AG09319 (cell line): ENCODE measurements around the gene FNTB.

Source experiments
- DNase-seq: peaks from one replicate; pipeline ENCODE4 v3.0.0-alpha.2; 2010; ENCODE audit warnings: low read depth; ENCODE audit errors: extremely low read depth
- CTCF ChIP-seq: IDR thresholded peaks from 2 replicates; pipeline ENCODE4 v1.5.1; 2011; ENCODE audit warnings: low read depth, mild to moderate bottlenecking, inconsistent platforms, low read length, moderate library complexity

FNTB gene

GRCh38 chr14:65103150-65103760 is 116.6 kb downstream of the FNTB start:
- peak; percentile 5; the same call in 1 of the 2 replicates for TF ChIP-seq CTCF
- no peak for DNase-seq

GRCh38 chr14:65104791-65105190 is 118.1 kb downstream of the FNTB start:
- DNase-seq: no peak
- no peak for TF ChIP-seq CTCF

GRCh38 chr14:65106316-65106715 is 119.6 kb downstream of the FNTB start:
- TF ChIP-seq CTCF: no peak

GRCh38 chr14:65106736-65107135 is 120.0 kb downstream of the FNTB start:
- no peak for TF ChIP-seq CTCF

More at GRCh38 chr14:65106316-65106715, 119.6 kb downstream of the FNTB start:
- no peak for DNase-seq

GRCh38 chr14:65107200-65107599 is 120.5 kb downstream of the FNTB start:
- no peak for DNase-seq
- no peak for TF ChIP-seq CTCF

More at GRCh38 chr14:65106736-65107135, 120.0 kb downstream of the FNTB start:
- no peak for DNase-seq

- TF ChIP-seq CTCF: no peak
- DNase-seq: no peak
Observed at GRCh38 chr14:65109357-65109756, 122.7 kb downstream of the FNTB start.

GRCh38 chr14:65110525-65110924 is 123.8 kb downstream of the FNTB start:
- TF ChIP-seq CTCF: no peak
- DNase-seq: no peak
